Neutrophil (primary cell): ENCODE measurements around the gene AFP.

Source experiments
- H3K27ac ChIP-seq: fragments of 200-600 bp; sonication (generic); 2 replicates; pipeline ENCODE4 v1.5.1; 2016; ENCODE audit warnings: mild to moderate bottlenecking, moderate library complexity
- H3K27me3 ChIP-seq: fragments of 200-600 bp; sonication (generic); 2 replicates; pipeline ENCODE4 v1.6.0; 2016; ENCODE audit warnings: mild to moderate bottlenecking
- H3K36me3 ChIP-seq: fragments of 200-600 bp; sonication (generic); 2 replicates; pipeline ENCODE4 v1.5.1; 2017
- H3K4me1 ChIP-seq, 2 experiments: fragments of 200-600 bp in 1 of 2; sonication (generic) in 1 of 2; 1 replicate in 1 of 2; 2 replicates in 1 of 2; pipeline versions ENCODE4 v1.5.1 to v1.6.1; 2013 to 2016; ENCODE audit warnings: low read depth in 1 of 2, low read length in 1 of 2, mild to moderate bottlenecking in 1 of 2, moderate library complexity in 1 of 2; ENCODE audit not compliant: control insufficient read depth in 1 of 2, insufficient read depth in 1 of 2
- H3K4me3 ChIP-seq, 2 experiments: fragments of 200-600 bp in 1 of 2; sonication (generic) in 1 of 2; 1 replicate in 1 of 2; 2 replicates in 1 of 2; pipeline ENCODE4 v1.5.1; 2013 to 2016; ENCODE audit warnings: low read depth in 1 of 2, low read length in 1 of 2, mild to moderate bottlenecking in 1 of 2, moderate library complexity in 1 of 2
- H3K9me3 ChIP-seq: fragments of 200-600 bp; sonication (generic); 2 replicates; pipeline ENCODE4 v1.5.1; 2016
- TF ChIP-seq, protein P1 (sequence below): fragments of 200-600 bp; sonication (generic); IDR thresholded peaks from 2 replicates; pipeline ENCODE4 v1.5.1; 2016; ENCODE audit warnings: antibody characterized with exemption

The AFP gene

DNA sequence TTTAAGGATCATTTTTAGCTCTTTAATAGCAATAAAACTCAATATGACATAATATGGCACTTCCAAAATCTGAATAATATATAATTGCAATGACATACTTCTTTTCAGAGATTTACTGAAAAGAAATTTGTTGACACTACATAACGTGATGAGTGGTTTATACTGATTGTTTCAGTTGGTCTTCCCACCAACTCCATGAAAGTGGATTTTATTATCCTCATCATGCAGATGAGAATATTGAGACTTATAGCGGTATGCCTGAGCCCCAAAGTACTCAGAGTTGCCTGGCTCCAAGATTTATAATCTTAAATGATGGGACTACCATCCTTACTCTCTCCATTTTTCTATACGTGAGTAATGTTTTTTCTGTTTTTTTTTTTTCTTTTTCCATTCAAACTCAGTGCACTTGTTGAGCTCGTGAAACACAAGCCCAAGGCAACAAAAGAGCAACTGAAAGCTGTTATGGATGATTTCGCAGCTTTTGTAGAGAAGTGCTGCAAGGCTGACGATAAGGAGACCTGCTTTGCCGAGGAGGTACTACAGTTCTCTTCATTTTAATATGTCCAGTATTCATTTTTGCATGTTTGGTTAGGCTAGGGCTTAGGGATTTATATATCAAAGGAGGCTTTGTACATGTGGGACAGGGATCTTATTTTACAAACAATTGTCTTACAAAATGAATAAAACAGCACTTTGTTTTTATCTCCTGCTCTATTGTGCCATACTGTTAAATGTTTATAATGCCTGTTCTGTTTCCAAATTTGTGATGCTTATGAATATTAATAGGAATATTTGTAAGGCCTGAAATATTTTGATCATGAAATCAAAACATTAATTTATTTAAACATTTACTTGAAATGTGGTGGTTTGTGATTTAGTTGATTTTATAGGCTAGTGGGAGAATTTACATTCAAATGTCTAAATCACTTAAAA is 16.6 kb upstream of the AFP start:
- Histone ChIP-seq H3K4me1 (no peaks in the 10 kb centered on the region), H3K27me3 (no peaks in the 10 kb centered on the region), H3K27ac (no peak overlapping the region), H3K4me3 (no peak overlapping the region), H3K9me3 (no peaks in the 10 kb centered on the region), H3K36me3 (no peaks in the 10 kb centered on the region)
- TF ChIP-seq, protein P1, sequence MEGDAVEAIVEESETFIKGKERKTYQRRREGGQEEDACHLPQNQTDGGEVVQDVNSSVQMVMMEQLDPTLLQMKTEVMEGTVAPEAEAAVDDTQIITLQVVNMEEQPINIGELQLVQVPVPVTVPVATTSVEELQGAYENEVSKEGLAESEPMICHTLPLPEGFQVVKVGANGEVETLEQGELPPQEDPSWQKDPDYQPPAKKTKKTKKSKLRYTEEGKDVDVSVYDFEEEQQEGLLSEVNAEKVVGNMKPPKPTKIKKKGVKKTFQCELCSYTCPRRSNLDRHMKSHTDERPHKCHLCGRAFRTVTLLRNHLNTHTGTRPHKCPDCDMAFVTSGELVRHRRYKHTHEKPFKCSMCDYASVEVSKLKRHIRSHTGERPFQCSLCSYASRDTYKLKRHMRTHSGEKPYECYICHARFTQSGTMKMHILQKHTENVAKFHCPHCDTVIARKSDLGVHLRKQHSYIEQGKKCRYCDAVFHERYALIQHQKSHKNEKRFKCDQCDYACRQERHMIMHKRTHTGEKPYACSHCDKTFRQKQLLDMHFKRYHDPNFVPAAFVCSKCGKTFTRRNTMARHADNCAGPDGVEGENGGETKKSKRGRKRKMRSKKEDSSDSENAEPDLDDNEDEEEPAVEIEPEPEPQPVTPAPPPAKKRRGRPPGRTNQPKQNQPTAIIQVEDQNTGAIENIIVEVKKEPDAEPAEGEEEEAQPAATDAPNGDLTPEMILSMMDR: no peak

DNA sequence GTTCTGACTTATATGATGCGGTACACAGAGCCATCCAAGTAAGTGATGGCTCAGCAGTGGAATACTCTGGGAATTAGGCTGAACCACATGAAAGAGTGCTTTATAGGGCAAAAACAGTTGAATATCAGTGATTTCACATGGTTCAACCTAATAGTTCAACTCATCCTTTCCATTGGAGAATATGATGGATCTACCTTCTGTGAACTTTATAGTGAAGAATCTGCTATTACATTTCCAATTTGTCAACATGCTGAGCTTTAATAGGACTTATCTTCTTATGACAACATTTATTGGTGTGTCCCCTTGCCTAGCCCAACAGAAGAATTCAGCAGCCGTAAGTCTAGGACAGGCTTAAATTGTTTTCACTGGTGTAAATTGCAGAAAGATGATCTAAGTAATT is 15.4 kb upstream of the AFP start:
- no peaks in the 10 kb centered on the region for H3K4me1 ChIP-seq
- TF ChIP-seq, protein P1: no peak
- H3K27me3 ChIP-seq: no peaks in the 10 kb centered on the region
- H3K36me3 ChIP-seq: no peaks in the 10 kb centered on the region
- H3K27ac ChIP-seq: no peak overlapping the region
- no peak overlapping the region for H3K4me3 ChIP-seq
- H3K9me3 ChIP-seq: no peaks in the 10 kb centered on the region

DNA sequence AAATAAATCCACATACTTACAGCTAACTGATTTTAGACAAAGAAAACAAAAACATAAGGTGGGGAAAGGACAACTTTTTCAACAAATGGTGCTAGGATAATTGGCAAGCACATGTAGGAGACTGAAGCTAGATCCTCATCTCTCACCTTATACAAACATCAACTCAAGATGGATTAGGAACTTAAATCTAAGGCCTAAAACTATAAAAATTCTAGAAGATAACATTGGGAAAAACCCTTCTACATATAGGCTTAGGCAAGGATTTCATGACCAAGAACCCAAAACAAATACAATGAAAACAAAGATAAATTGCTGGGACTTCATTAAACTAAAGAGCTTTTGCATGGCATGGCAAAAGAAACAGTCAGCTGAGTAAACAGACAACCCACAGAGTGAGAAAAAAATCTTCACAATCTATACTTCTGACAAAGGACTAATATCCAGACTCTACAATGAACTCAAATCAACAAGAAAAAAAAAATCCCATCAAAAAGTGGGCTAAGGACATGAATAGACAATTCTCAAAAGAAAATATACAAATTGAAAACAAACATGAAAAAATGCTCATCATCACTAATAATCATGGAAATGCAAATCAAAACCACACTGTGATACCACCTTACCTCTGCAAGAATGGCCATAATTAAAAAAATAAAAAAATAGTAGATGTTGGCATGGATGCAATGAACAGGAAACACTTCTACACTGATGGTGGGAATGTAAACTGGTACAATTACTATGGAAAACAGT is 14.1 kb upstream of the AFP start:
- Histone ChIP-seq H3K27me3 (no peaks in the 10 kb centered on the region), H3K36me3 (no peaks in the 10 kb centered on the region), H3K4me1 (no peaks in the 10 kb centered on the region), H3K4me3 (no peak overlapping the region), H3K27ac (no peak overlapping the region), H3K9me3 (no peaks in the 10 kb centered on the region)
- TF ChIP-seq, protein P1: no peak

DNA sequence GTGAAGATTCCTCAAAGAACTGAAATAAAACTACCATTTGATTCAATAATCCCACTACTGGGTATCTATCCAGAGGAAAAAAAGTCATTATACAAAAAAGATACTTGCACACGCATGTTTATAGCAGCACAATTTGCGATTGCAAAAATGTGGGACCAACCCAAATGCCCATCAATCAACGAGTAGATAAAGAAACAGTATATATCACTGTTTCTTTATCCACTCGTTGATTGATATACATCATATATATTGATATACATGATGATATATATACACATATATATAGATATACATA is 13.6 kb upstream of the AFP start:
- H3K36me3 ChIP-seq: no peaks in the 10 kb centered on the region
- H3K27me3 ChIP-seq: no peaks in the 10 kb centered on the region
- H3K4me3 ChIP-seq: no peak overlapping the region
- TF ChIP-seq, protein P1: no peak
- no peaks in the 10 kb centered on the region for H3K9me3 ChIP-seq
- no peak overlapping the region for H3K27ac ChIP-seq
- no peaks in the 10 kb centered on the region for H3K4me1 ChIP-seq

DNA sequence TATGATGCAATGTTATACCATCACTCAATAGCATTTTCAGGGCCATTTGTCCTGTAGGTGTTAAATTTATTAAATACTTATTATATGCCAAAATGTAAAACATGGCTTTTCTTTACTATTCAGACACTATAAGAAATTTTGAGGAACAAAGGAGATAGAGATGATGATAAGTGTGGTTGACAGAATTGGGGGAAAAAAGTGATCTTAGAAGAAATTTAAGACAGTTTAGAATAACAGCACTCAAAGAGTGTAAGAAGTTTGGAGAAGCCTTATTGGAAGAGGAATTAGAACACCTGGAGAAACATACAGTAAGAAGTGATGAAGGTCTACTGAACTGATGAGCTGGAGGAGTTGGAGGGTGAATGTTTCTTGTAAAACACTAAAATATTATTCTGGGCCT is 12.8 kb upstream of the AFP start:
- Histone ChIP-seq H3K4me3 (no peak overlapping the region), H3K9me3 (no peaks in the 10 kb centered on the region), H3K27ac (no peak overlapping the region), H3K36me3 (no peaks in the 10 kb centered on the region), H3K27me3 (no peaks in the 10 kb centered on the region), H3K4me1 (no peaks in the 10 kb centered on the region)
- TF ChIP-seq, protein P1: no peak
